CD14-positive monocyte (primary cell): ENCODE results near the gene FRS2. TPM values are rescaled to one million over a fixed set of nuclear protein-coding genes. Genes with fewer than 3 reads are reported as not detected.

ENCODE experiments used
- DNase-seq, 3 donors: peaks; one replicate each; pipeline ENCODE4 v3.0.0-alpha.2; 2011 to 2022
- H2AFZ ChIP-seq: 2 replicates; pipeline ENCODE4 v1.6.0; 2012; ENCODE audit warnings: mild to moderate bottlenecking, low read depth, low read length, inconsistent platforms; ENCODE audit not compliant: insufficient read depth, poor library complexity, severe bottlenecking
- H3K27ac ChIP-seq, 2 donors: 1 replicate in 1 of 2; 2 replicates in 1 of 2; pipeline ENCODE4 v1.5.1; 2012 to 2013; ENCODE audit warnings: low read length in 2 of 2, control low read depth in 1 of 2, inconsistent platforms in 1 of 2, low read depth in 1 of 2, mild to moderate bottlenecking in 1 of 2
- H3K27me3 ChIP-seq, 2 donors: one replicate each; pipeline versions ENCODE4 v1.6.0 to v1.6.1; 2011 to 2013; ENCODE audit warnings: low read length in 2 of 2; ENCODE audit not compliant: control insufficient read depth in 2 of 2, insufficient read depth in 2 of 2
- H3K36me3 ChIP-seq, 2 donors: replicated peaks in 1 of 2; 1 replicate in 1 of 2; 2 replicates in 1 of 2; pipeline versions ENCODE4 v1.5.1 to v1.6.1; 2012 to 2013; ENCODE audit warnings: low read length in 2 of 2, control low read depth in 1 of 2, inconsistent platforms in 1 of 2, mild to moderate bottlenecking in 1 of 2; ENCODE audit not compliant: insufficient read depth in 2 of 2, control insufficient read depth in 1 of 2
- H3K4me1 ChIP-seq, 2 donors: 1 replicate in 1 of 2; 2 replicates in 1 of 2; pipeline versions ENCODE4 v1.5.1 to v1.6.1; 2012 to 2013; ENCODE audit warnings: low read length in 2 of 2, control low read depth in 1 of 2, inconsistent platforms in 1 of 2, mild to moderate bottlenecking in 1 of 2, moderate library complexity in 1 of 2; ENCODE audit not compliant: insufficient read depth in 2 of 2, control insufficient read depth in 1 of 2
- H3K4me2 ChIP-seq: replicated peaks from 2 replicates; pipeline ENCODE3; 2012; ENCODE audit warnings: low read length, moderate library complexity, mild to moderate bottlenecking; ENCODE audit not compliant: poor library complexity, severe bottlenecking; ENCODE audit errors: extremely low read depth
- H3K4me3 ChIP-seq, 3 experiments: fragments of 200-600 bp in 1 of 3; sonication (generic) in 1 of 3; replicated peaks in 1 of 3; 1 replicate in 2 of 3; 2 replicates in 1 of 3; pipeline ENCODE4 v1.5.1; 2011 to 2013; ENCODE audit warnings: low read length in 3 of 3, mild to moderate bottlenecking in 3 of 3, control low read depth in 2 of 3, low read depth in 2 of 3, inconsistent platforms in 1 of 3, moderate library complexity in 1 of 3
- H3K79me2 ChIP-seq: 2 replicates; pipeline ENCODE4 v1.6.0; 2012; ENCODE audit warnings: mild to moderate bottlenecking, control low read depth, inconsistent platforms, low read length, moderate library complexity; ENCODE audit not compliant: insufficient read depth
- H3K9ac ChIP-seq: 2 replicates; pipeline ENCODE4 v1.6.0; 2017; ENCODE audit warnings: low read length, mild to moderate bottlenecking; ENCODE audit not compliant: insufficient read depth, poor library complexity, severe bottlenecking
- H3K9me3 ChIP-seq, 2 donors: replicated peaks in 1 of 2; 1 replicate in 1 of 2; 2 replicates in 1 of 2; pipeline versions ENCODE4 v1.5.1 to v1.6.1; 2012 to 2013; ENCODE audit warnings: low read length in 2 of 2, control low read depth in 1 of 2; ENCODE audit not compliant: control insufficient read depth in 1 of 2, insufficient read depth in 1 of 2
- H4K20me1 ChIP-seq: 2 replicates; pipeline ENCODE4 v1.6.0; 2012; ENCODE audit warnings: mild to moderate bottlenecking, low read length, control low read depth, moderate library complexity; ENCODE audit not compliant: insufficient read depth
- H3K27ac Mint-ChIP-seq, 7 donors: one replicate each; pipeline ENCODE4 v1.8.0; 2020; ENCODE audit warnings: mild to moderate bottlenecking in 7 of 7, mixed read lengths in 7 of 7, moderate library complexity in 6 of 7, inconsistent platforms in 2 of 7
- H3K27me3 Mint-ChIP-seq, 3 donors: one replicate each; pipeline ENCODE4 v1.8.0; 2021 to 2022; ENCODE audit warnings: low read depth in 3 of 3, mild to moderate bottlenecking in 3 of 3, mixed read lengths in 3 of 3, moderate library complexity in 3 of 3, inconsistent platforms in 1 of 3
- H3K36me3 Mint-ChIP-seq, 2 donors: one replicate each; pipeline ENCODE4 v1.8.0; 2020; ENCODE audit warnings: mixed read lengths in 2 of 2, inconsistent platforms in 1 of 2, mild to moderate bottlenecking in 1 of 2
- H3K4me1 Mint-ChIP-seq: one replicate; pipeline ENCODE4 v1.8.0; 2020; ENCODE audit warnings: mild to moderate bottlenecking, mixed read lengths
- H3K4me3 Mint-ChIP-seq, 2 donors: one replicate each; pipeline ENCODE4 v1.8.0; 2020; ENCODE audit warnings: mild to moderate bottlenecking in 2 of 2, mixed read lengths in 2 of 2, moderate library complexity in 1 of 2
- H3K9me3 Mint-ChIP-seq, 7 donors: one replicate each; pipeline ENCODE4 v1.8.0; 2020 to 2022; ENCODE audit warnings: mixed read lengths in 7 of 7, mild to moderate bottlenecking in 6 of 7, moderate library complexity in 6 of 7, inconsistent platforms in 2 of 7
- CTCF ChIP-seq: fragments of 200-600 bp; IDR thresholded peaks from one replicate; pipeline ENCODE4 v1.8.0; 2022; ENCODE audit warnings: antibody characterized with exemption, mild to moderate bottlenecking
- WGBS: methylation state at CpG from one replicate; pipeline ENCODE4 v1.1.5; 2013; ENCODE audit warnings: missing lambda C conversion rate; ENCODE audit not compliant: insufficient coverage; 5-methylcytosine and 5-hydroxymethylcytosine counted together
- intact Hi-C, 2 donors: fragments of 100-400 bp; cut with micrococcal nuclease; formaldehyde crosslinking; loops; one replicate each; pipeline versions ENCODE4 v1.15.0 to v1.15.1; 2023
- polyA plus RNA-seq, 3 donors: library from polyadenylated mRNA; depleted of rRNA in 1 of 3; unstranded in 2 of 3; stranded (reverse) in 1 of 3; fragments of 300-500 nt in 2 of 3; fragments of >200 nt in 1 of 3; fragmentation: Illumina TruSeq in 2 of 3; gene quantifications; 1 replicate in 2 of 3; 2 replicates in 1 of 3; pipeline ENCODE4 v1.2.3, GENCODE V29; 2012 to 2021

The FRS2 gene
- polyA plus RNA-seq, 3 donors, result 6.8 to 13.6 (median 13.0) TPM

GRCh38 chr12:69475237-69475975 lies 5.2 kb downstream of the FRS2 start:
- H3K36me3 ChIP-seq, result no peaks in the 10 kb centered on the region
- no peak overlapping the region for H3K9ac ChIP-seq
- H3K27ac ChIP-seq, result no peak overlapping the region
- Mint-ChIP-seq H3K4me3 (no peak overlapping the region), H3K9me3 (peaks cover 0 to 3% (median 0%) of the 10 kb centered on the region in 7 donors), H3K4me1 (peaks cover 43% of the 10 kb centered on the region), H3K27ac (no peak overlapping the region), H3K27me3 (no peaks in the 10 kb centered on the region), H3K36me3 (peaks cover 12% of the 10 kb centered on the region in 2 donors)
- peaks cover 95% of the 10 kb centered on the region for H3K79me2 ChIP-seq
- no peak overlapping the region for H3K4me2 ChIP-seq
- intact Hi-C loops, result no loop called here
- H3K4me1 ChIP-seq, result peaks cover 10 to 20% of the 10 kb centered on the region in 2 donors
- TF ChIP-seq CTCF, result no peak
- H3K9me3 ChIP-seq, result peaks cover 0 to 1% of the 10 kb centered on the region in 2 donors
- no peaks in the 10 kb centered on the region for H3K27me3 ChIP-seq
- no peak overlapping the region for H2AFZ ChIP-seq
- H4K20me1 ChIP-seq, result peaks cover 79% of the 10 kb centered on the region
- DNase-seq, result no peak
- no peak overlapping the region for H3K4me3 ChIP-seq
- WGBS, result no CpG with 5 or more reads among the region's 7 CpGs

- Histone ChIP-seq H3K27me3 (no peaks in the 10 kb centered on the region), H3K9ac (no peak overlapping the region), H3K79me2 (peaks cover 95% of the 10 kb centered on the region), H3K9me3 (peaks cover 0 to 3% of the 10 kb centered on the region in 2 donors), H3K4me3 (no peak overlapping the region), H3K27ac (no peak overlapping the region), H3K36me3 (no peaks in the 10 kb centered on the region), H3K4me1 (peaks cover 3 to 11% of the 10 kb centered on the region in 2 donors), H4K20me1 (peaks cover 86% of the 10 kb centered on the region), H3K4me2 (no peak overlapping the region), H2AFZ (no peak overlapping the region)
- Mint-ChIP-seq H3K27me3 (no peaks in the 10 kb centered on the region), H3K9me3 (peaks cover 0 to 3% (median 0%) of the 10 kb centered on the region in 7 donors), H3K36me3 (peaks cover 10 to 19% of the 10 kb centered on the region in 2 donors), H3K27ac (no peak overlapping the region), H3K4me3 (no peak overlapping the region), H3K4me1 (peaks cover 35% of the 10 kb centered on the region)
- no peak for DNase-seq
- 100% methylated on average over 1 of the region's 6 CpGs for WGBS
- intact Hi-C loops, result no loop called here
- TF ChIP-seq CTCF, result no peak
These were observed 6.3 kb downstream of the FRS2 start for GRCh38 chr12:69476276-69477017.
